Endothelial cell of umbilical vein (primary cell): ENCODE data around the gene CD300LG. TPM values are rescaled to one million over a fixed set of nuclear protein-coding genes. Genes with fewer than 3 reads are reported as not detected.

ENCODE experiments used
- BruUV-seq: library from RNA; stranded (reverse); fragments of 400-500 nt; replicated peaks from 2 replicates; lab custom pipeline; 2021; lab: Mats Ljungman, UMichigan
- CTCF ChIA-PET: fragments of 300-600, 350-600 bp; sonication (Branson Sonifier 250); formaldehyde crosslinking; loops from one replicate; lab custom pipeline; 2021; ENCODE audit warnings: antibody characterized with exemption, inconsistent platforms; lab: Charles Lee
- POLR2A ChIA-PET: fragments of 300-600, 350-600 bp; sonication (Branson Sonifier 250); formaldehyde crosslinking; loops from one replicate; lab custom pipeline; 2021; ENCODE audit warnings: antibody characterized with exemption, inconsistent platforms; lab: Charles Lee
- DNase-seq: peaks from one replicate; pipeline ENCODE4 v3.0.0-alpha.2; 2011; ENCODE audit warnings: low read depth, low spot score
- FAIRE-seq: peaks from 2 replicates; lab custom pipeline; 2011; peaks lifted over from hg19 to GRCh38; lab: Jason Lieb, UNC
- H2AFZ ChIP-seq: 2 replicates; pipeline ENCODE4 v1.6.0; 2012; ENCODE audit warnings: low read depth, low read length, control low read depth, inconsistent platforms
- H3K27ac ChIP-seq: 2 replicates; pipeline ENCODE4 v1.5.1; 2011; ENCODE audit warnings: low read depth, mild to moderate bottlenecking, control low read depth, low read length, moderate library complexity; ENCODE audit not compliant: insufficient read depth
- H3K27me3 ChIP-seq, 2 experiments: 2 replicates each; pipeline versions ENCODE4 v1.6.0 to v1.6.1; 2011; ENCODE audit warnings: low read length in 2 of 2, mixed read lengths in 1 of 2; ENCODE audit not compliant: control insufficient read depth in 2 of 2, insufficient read depth in 2 of 2
- H3K36me3 ChIP-seq, 2 experiments: 2 replicates in 1 of 2; 3 replicates in 1 of 2; pipeline ENCODE4 v1.5.1; 2011; ENCODE audit warnings: low read length in 2 of 2, mild to moderate bottlenecking in 1 of 2, moderate library complexity in 1 of 2; ENCODE audit not compliant: control insufficient read depth in 2 of 2, insufficient read depth in 2 of 2; ENCODE audit errors: extremely low read depth in 1 of 2
- H3K4me1 ChIP-seq: 3 replicates; pipeline ENCODE4 v1.5.1; 2011; ENCODE audit warnings: mild to moderate bottlenecking, low read length; ENCODE audit not compliant: control insufficient read depth, insufficient read depth; ENCODE audit errors: extremely low read depth
- H3K4me2 ChIP-seq: 2 replicates; pipeline ENCODE4 v1.6.1; 2011; ENCODE audit warnings: low read length, control low read depth, mixed read lengths; ENCODE audit not compliant: insufficient read depth
- H3K4me3 ChIP-seq, 3 experiments: fragments of 200-600 bp in 1 of 3; sonication (generic), shearing (Covaris generic) in 1 of 3; replicated peaks in 1 of 3; 2 replicates each; pipeline ENCODE4 v1.5.1; 2011 to 2016; ENCODE audit warnings: control low read depth in 3 of 3, low read length in 3 of 3, mild to moderate bottlenecking in 2 of 3, inconsistent platforms in 1 of 3, low read depth in 1 of 3, moderate library complexity in 1 of 3; ENCODE audit not compliant: insufficient read depth in 1 of 3
- H3K79me2 ChIP-seq: 2 replicates; pipeline ENCODE4 v1.6.0; 2012; ENCODE audit warnings: low read length, inconsistent platforms; ENCODE audit not compliant: control insufficient read depth, insufficient read depth
- H3K9ac ChIP-seq: replicated peaks from 2 replicates; pipeline ENCODE3; 2011; ENCODE audit warnings: low read length, control low read depth; ENCODE audit not compliant: insufficient read depth; ENCODE audit errors: extremely low read depth
- H3K9me1 ChIP-seq: replicated peaks from 3 replicates; pipeline ENCODE4 v1.6.0; 2011; ENCODE audit warnings: mild to moderate bottlenecking, low read length; ENCODE audit not compliant: control insufficient read depth, insufficient read depth; ENCODE audit errors: extremely low read depth
- H3K9me3 ChIP-seq: replicated peaks from 2 replicates; pipeline ENCODE4 v1.5.1; 2012; ENCODE audit warnings: low read length, inconsistent platforms; ENCODE audit not compliant: control insufficient read depth, insufficient read depth
- H4K20me1 ChIP-seq: replicated peaks from 2 replicates; pipeline ENCODE3; 2011; ENCODE audit warnings: mild to moderate bottlenecking, low read length; ENCODE audit not compliant: control insufficient read depth, insufficient read depth; ENCODE audit errors: extremely low read depth
- CTCF ChIP-seq, 2 donors: IDR thresholded peaks; 1 replicate in 1 of 2; 2 replicates in 1 of 2; pipeline ENCODE4 v1.5.1; 2011; ENCODE audit warnings: low read length in 2 of 2, mild to moderate bottlenecking in 2 of 2, moderate library complexity in 2 of 2, control low read depth in 1 of 2, inconsistent platforms in 1 of 2, low read depth in 1 of 2; ENCODE audit not compliant: insufficient read depth in 1 of 2; ENCODE audit errors: extremely low read depth in 1 of 2
- EZH2 ChIP-seq: IDR thresholded peaks from 2 replicates; pipeline ENCODE4 v1.6.1; 2012; ENCODE audit warnings: borderline replicate concordance, low read depth, mild to moderate bottlenecking, moderate library complexity, low read length, inconsistent platforms; ENCODE audit not compliant: severe bottlenecking
- FOS ChIP-seq: IDR thresholded peaks from 2 replicates; pipeline ENCODE4 v1.6.1; 2011; ENCODE audit warnings: mild to moderate bottlenecking, low read length, moderate library complexity, borderline replicate concordance; ENCODE audit not compliant: insufficient read depth
- GATA2 ChIP-seq: IDR thresholded peaks from 2 replicates; pipeline ENCODE4 v1.7.0; 2011; ENCODE audit warnings: low read depth, mild to moderate bottlenecking, moderate library complexity, mixed read lengths, low read length; ENCODE audit not compliant: insufficient read length, insufficient read depth
- JUN ChIP-seq: IDR thresholded peaks from 2 replicates; pipeline ENCODE4 v1.6.1; 2011; ENCODE audit warnings: borderline replicate concordance, low read depth; ENCODE audit not compliant: insufficient read length, insufficient read depth
- MAX ChIP-seq: IDR thresholded peaks from 2 replicates; pipeline ENCODE4 v1.6.1; 2011; ENCODE audit not compliant: insufficient read depth, insufficient read length
- MYC ChIP-seq: IDR thresholded peaks from one replicate; pipeline ENCODE4 v1.6.1; 2011; ENCODE audit warnings: mild to moderate bottlenecking, low read depth, low read length
- POLR2A ChIP-seq: IDR thresholded peaks from 2 replicates; pipeline ENCODE4 v1.6.1; 2012; ENCODE audit warnings: low read depth, mild to moderate bottlenecking, control low read depth, low read length
- POLR2AphosphoS5 ChIP-seq: IDR thresholded peaks from 2 replicates; pipeline ENCODE4 v1.6.1; 2012; ENCODE audit warnings: low read depth, mild to moderate bottlenecking, control low read depth, low read length, moderate library complexity; ENCODE audit not compliant: insufficient read depth
- dilution Hi-C: fragments of 300-500 bp; cut with MboI; formaldehyde crosslinking; loops from one replicate; pipeline ENCODE4 v1.15.0; 2019; ENCODE audit warnings: low sequenced_read_pairs; ENCODE audit not compliant: extremely low pct_ligation_motif_present
- intact Hi-C: fragments of 100-400 bp; cut with micrococcal nuclease; formaldehyde crosslinking; loops from one replicate; pipeline ENCODE4 v1.10.0; 2022
- polyA plus RNA-seq, 4 experiments: library from polyadenylated mRNA; depleted of rRNA in 3 of 4; stranded (reverse) in 3 of 4; unstranded in 1 of 4; fragments of >200 nt; gene quantifications; 2 replicates each; pipeline versions ENCODE4 v1.2.1 to v1.2.3, GENCODE V29; 2011 to 2012; ENCODE audit warnings: missing spikeins in 1 of 4
- total RNA-seq: library from RNA; stranded (reverse); gene quantifications from 2 replicates; pipeline ENCODE4 v1.2.3, GENCODE V29; 2021

The CD300LG gene
- total and polyA plus RNA-seq, 2 donors (not counting 3 experiments of a cell fraction or from before 2014, with no cell fraction given): not detected

- DNase-seq (no peak), FAIRE-seq (no peak)
- dilution Hi-C loops: no loop called here
- H3K4me2 ChIP-seq: no peak overlapping the region
- no peaks in the 10 kb centered on the region for H3K9me3 ChIP-seq
- H3K27me3 ChIP-seq: no peaks in the 10 kb centered on the region
- CTCF ChIA-PET: interaction anchor here (1.1 kb wide), 1 partner anchor 37 kb away, joined by 4 read pairs; no protein-coding TSS in a partner anchor
- no peak overlapping the region for H3K9ac ChIP-seq
- no TSS peak for BruUV-seq
- H3K79me2 ChIP-seq: no peaks in the 10 kb centered on the region
- no peaks in the 10 kb centered on the region for H3K9me1 ChIP-seq
- H3K4me3 ChIP-seq: no peak overlapping the region
- peaks cover 2 to 3% of the 10 kb centered on the region in 2 experiments for H3K36me3 ChIP-seq
- intact Hi-C loops: no loop called here
- no peak overlapping the region for H2AFZ ChIP-seq
- no peaks in the 10 kb centered on the region for H4K20me1 ChIP-seq
- no peak for TF ChIP-seq POLR2AphosphoS5
- TF ChIP-seq CTCF (IDR thresholded peaks at IDR 0.05; ENCODE audit: extremely low read depth in 1 of 2, insufficient read depth in 1 of 2, low read depth in 1 of 2, low read length in 2 of 2): no peak
- TF ChIP-seq MAX: no peak
- TF ChIP-seq GATA2: no peak
- TF ChIP-seq FOS: no peak
- no peak for TF ChIP-seq EZH2
- no peak for TF ChIP-seq POLR2A
- no peak for TF ChIP-seq MYC
- no peak for TF ChIP-seq JUN
- POLR2A ChIA-PET: no interaction called here
- no peak overlapping the region for H3K27ac ChIP-seq
- peaks cover 3% of the 10 kb centered on the region for H3K4me1 ChIP-seq
Observed at GRCh38 chr17:43809121-43809520, 37.9 kb upstream of the CD300LG start.
